OCI-LY1 (cell line): ENCODE data around the gene ITK.

Experiments
- H2AFZ ChIP-seq: fragments of 200-600 bp; sonication (generic), shearing (Covaris generic); 2 replicates; pipeline ENCODE4 v1.6.0; 2014; ENCODE audit warnings: antibody characterized with exemption, mild to moderate bottlenecking, low read length
- H3F3A ChIP-seq: fragments of 200-600 bp; sonication (generic), shearing (Covaris generic); 2 replicates; pipeline ENCODE4 v1.6.0; 2014; ENCODE audit warnings: mild to moderate bottlenecking, antibody characterized with exemption, low read length, moderate library complexity; ENCODE audit not compliant: insufficient read depth
- H3K27ac ChIP-seq: fragments of 200-600 bp; sonication (generic); 2 replicates; pipeline ENCODE4 v1.5.1; 2014; ENCODE audit warnings: low read length, mixed run types, mild to moderate bottlenecking, low read depth; ENCODE audit not compliant: poor library complexity, severe bottlenecking
- H3K27me3 ChIP-seq: fragments of 200-600 bp; sonication (generic); 2 replicates; pipeline ENCODE4 v1.6.0; 2014; ENCODE audit warnings: antibody characterized with exemption, mild to moderate bottlenecking, low read length, moderate library complexity; ENCODE audit not compliant: insufficient read depth
- H3K36me3 ChIP-seq: fragments of 200-600 bp; sonication (generic); 2 replicates; pipeline ENCODE4 v1.6.1; 2014; ENCODE audit warnings: mild to moderate bottlenecking, antibody characterized with exemption, low read length, moderate library complexity, mixed read lengths; ENCODE audit not compliant: insufficient read depth
- H3K4me1 ChIP-seq: fragments of 200-600 bp; sonication (generic); 2 replicates; pipeline ENCODE4 v1.5.1; 2014; ENCODE audit warnings: mild to moderate bottlenecking, low read length, moderate library complexity; ENCODE audit not compliant: insufficient read depth, severe bottlenecking
- H3K4me2 ChIP-seq: fragments of 200-600 bp; sonication (generic), shearing (Covaris generic); 2 replicates; pipeline ENCODE4 v1.6.1; 2014; ENCODE audit warnings: low read length
- H3K4me3 ChIP-seq: fragments of 200-600 bp; sonication (generic); 2 replicates; pipeline ENCODE4 v1.5.1; 2014; ENCODE audit warnings: low read length, low read depth, mild to moderate bottlenecking, mixed read lengths; ENCODE audit not compliant: poor library complexity, severe bottlenecking
- H3K79me2 ChIP-seq: fragments of 200-600 bp; shearing (Covaris generic); 2 replicates; pipeline ENCODE4 v1.6.1; 2016; ENCODE audit warnings: mixed run types, low read length, mixed read lengths; ENCODE audit not compliant: insufficient read depth
- H3K9ac ChIP-seq: fragments of 200-600 bp; sonication (generic), shearing (Covaris generic); 2 replicates; pipeline ENCODE4 v1.6.1; 2014; ENCODE audit warnings: mild to moderate bottlenecking, low read length, mixed read lengths
- H3K9me2 ChIP-seq: fragments of 200-600 bp; sonication (generic), shearing (Covaris generic); 2 replicates; pipeline ENCODE4 v1.6.1; 2014; ENCODE audit warnings: low read depth, mild to moderate bottlenecking, low read length, mixed read lengths
- H3K9me3 ChIP-seq: fragments of 200-600 bp; shearing (Covaris generic); 2 replicates; pipeline ENCODE4 v1.6.1; 2014; ENCODE audit warnings: low read length, mixed read lengths
- H4K20me1 ChIP-seq: fragments of 200-600 bp; sonication (generic), shearing (Covaris generic); 2 replicates; pipeline ENCODE4 v1.6.0; 2016; ENCODE audit warnings: mild to moderate bottlenecking, low read length; ENCODE audit not compliant: insufficient read depth
- EZH2 ChIP-seq: fragments of 200-600 bp; sonication (generic), shearing (Covaris generic); IDR thresholded peaks from 2 replicates; pipeline ENCODE4 v1.8.0; 2017; ENCODE audit warnings: borderline replicate concordance, mixed run types, mild to moderate bottlenecking, antibody characterized with exemption, low read length, moderate library complexity, mixed read lengths
- TF ChIP-seq, protein P1 (sequence below): fragments of 200-600 bp; sonication (generic), shearing (Covaris generic); IDR thresholded peaks from 2 replicates; pipeline ENCODE4 v1.5.1; 2017; ENCODE audit warnings: mild to moderate bottlenecking, antibody characterized with exemption, low read length, moderate library complexity, mixed read lengths

ITK gene

DNA sequence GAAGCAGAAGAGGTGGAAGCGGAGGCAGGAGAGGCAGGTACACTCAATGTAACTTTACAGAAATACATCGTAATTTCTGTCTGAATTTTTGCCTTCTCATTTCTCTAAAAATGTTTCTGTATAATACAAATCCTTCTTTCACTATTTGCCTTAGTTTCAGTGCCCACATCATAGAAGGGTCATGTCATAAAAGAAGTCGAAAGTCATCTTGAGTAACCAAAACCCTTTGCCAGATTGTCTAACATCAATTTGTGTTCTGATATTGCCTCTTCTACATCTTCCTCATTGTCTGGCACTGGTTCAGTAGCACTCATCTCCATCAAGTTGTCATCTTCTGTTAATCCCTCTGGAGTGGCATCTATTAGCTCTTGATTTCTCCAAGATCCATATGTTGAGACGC lies 79.1 kb downstream of the ITK start:
- Histone ChIP-seq H3K27me3 (no peaks in the 10 kb centered on the region), H3K79me2 (no peaks in the 10 kb centered on the region), H4K20me1 (no peaks in the 10 kb centered on the region), H3K9me2 (no peaks in the 10 kb centered on the region), H3K4me3 (no peak overlapping the region), H3K4me1 (peaks cover 16% of the 10 kb centered on the region), H2AFZ (no peak overlapping the region), H3F3A (no peaks in the 10 kb centered on the region), H3K27ac (no peak overlapping the region), H3K9ac (no peak overlapping the region), H3K4me2 (no peak overlapping the region), H3K36me3 (peaks cover 9% of the 10 kb centered on the region; the same call in 1 of the 2 replicates), H3K9me3 (no peaks in the 10 kb centered on the region)
- TF ChIP-seq EZH2: no peak
- TF ChIP-seq, protein P1, sequence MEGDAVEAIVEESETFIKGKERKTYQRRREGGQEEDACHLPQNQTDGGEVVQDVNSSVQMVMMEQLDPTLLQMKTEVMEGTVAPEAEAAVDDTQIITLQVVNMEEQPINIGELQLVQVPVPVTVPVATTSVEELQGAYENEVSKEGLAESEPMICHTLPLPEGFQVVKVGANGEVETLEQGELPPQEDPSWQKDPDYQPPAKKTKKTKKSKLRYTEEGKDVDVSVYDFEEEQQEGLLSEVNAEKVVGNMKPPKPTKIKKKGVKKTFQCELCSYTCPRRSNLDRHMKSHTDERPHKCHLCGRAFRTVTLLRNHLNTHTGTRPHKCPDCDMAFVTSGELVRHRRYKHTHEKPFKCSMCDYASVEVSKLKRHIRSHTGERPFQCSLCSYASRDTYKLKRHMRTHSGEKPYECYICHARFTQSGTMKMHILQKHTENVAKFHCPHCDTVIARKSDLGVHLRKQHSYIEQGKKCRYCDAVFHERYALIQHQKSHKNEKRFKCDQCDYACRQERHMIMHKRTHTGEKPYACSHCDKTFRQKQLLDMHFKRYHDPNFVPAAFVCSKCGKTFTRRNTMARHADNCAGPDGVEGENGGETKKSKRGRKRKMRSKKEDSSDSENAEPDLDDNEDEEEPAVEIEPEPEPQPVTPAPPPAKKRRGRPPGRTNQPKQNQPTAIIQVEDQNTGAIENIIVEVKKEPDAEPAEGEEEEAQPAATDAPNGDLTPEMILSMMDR: no peak

DNA sequence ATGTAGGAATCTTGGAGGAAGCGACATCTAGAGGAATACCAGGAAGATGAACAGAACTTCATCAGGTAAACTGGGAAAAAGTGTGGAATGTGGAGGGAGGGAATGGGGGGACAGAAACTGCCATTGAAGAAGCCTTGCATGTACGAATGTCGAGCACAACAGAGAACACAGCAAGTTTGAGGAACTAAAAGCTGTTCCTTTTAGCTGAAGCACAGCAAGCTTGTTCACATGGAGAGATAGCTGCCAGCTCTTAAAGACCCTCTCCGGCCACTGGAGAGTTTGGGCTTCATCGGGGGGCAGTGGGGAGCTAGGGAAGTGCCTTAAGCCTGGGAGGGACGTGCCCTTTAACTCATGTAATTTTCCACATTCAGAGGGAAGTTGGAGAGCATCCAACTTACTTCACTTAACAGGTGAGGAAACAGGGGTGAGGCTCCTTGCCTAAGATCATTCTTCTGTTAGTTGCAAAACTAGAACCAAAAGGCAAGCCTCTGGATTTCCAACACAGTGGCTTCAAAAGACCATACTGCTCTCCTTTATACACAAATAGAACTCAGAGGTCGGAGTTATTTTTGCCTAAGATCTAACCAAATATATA lies 83.0 kb downstream of the ITK start:
- Histone ChIP-seq H3K4me1 (peaks cover 45% of the 10 kb centered on the region), H3K4me3 (no peak overlapping the region), H3K36me3 (peaks cover 3% of the 10 kb centered on the region; the same call in 1 of the 2 replicates), H3K27me3 (no peaks in the 10 kb centered on the region), H4K20me1 (no peaks in the 10 kb centered on the region), H3K79me2 (peaks cover 23% of the 10 kb centered on the region), H2AFZ (0 out of 2 replicates have a peak overlapping the region, but pooled peaks have one; percentile 16), H3K9me2 (no peaks in the 10 kb centered on the region), H3K4me2 (peak overlapping the region; percentile 51), H3F3A (no peaks in the 10 kb centered on the region), H3K9me3 (no peaks in the 10 kb centered on the region), H3K9ac (peak overlapping the region; percentile 26; the same call in 1 of the 2 replicates), H3K27ac (peak overlapping the region; percentile 42)
- no peak for TF ChIP-seq EZH2
- TF ChIP-seq, protein P1: no peak

DNA sequence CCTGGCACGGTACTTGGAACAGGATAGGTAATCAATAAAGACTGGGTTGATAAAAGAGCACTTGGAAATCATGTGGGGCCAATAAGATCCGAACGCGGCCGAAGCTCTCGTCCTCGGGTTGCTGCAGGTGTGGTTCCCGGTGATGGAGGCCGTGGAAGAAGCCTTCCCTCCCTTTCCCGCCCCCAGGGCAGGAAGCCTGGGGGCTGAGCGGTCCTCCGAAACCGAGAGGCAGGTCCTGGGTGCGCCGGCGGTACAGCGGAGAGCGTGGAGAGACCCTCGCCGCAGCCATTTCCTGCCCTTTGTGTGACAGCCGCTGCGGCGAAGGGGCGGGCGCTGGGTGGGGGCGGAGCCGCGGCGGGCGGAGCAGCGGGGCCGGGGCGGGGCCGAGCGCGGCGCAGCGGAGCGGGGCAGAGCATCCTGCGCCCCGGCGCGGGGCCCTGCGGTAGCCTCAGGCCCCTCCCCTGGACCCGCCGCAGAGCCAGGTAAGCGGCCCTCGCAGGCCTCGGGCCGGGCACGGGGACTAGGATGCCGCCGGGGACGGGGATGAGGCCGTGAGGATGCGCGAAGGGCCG lies 85.2 kb downstream of the ITK start, which contains the start of gene CYFIP2:
CYFIP2 (plus strand) TSS at position 410 of the 572 bp plus-strand sequence. CDS start 19,239 bp downstream, outside the sequence.
- no peaks in the 10 kb centered on the region for H3K9me2 ChIP-seq
- H3K4me1 ChIP-seq: peaks cover 67% of the 10 kb centered on the region
- no peaks in the 10 kb centered on the region for H3K9me3 ChIP-seq
- peak within 1 kb of the TSS; percentile 78 for H3K9ac ChIP-seq
- no peaks in the 10 kb centered on the region for H3F3A ChIP-seq
- H2AFZ ChIP-seq: no peak within 1 kb of the TSS
- TF ChIP-seq, protein P1: no peak
- no peak for TF ChIP-seq EZH2
- peak within 1 kb of the TSS; percentile 91 for H3K4me3 ChIP-seq
- H3K27me3 ChIP-seq: no peaks in the 10 kb centered on the region
- peak within 1 kb of the TSS; percentile 99 for H3K27ac ChIP-seq
- peaks cover 15% of the 10 kb centered on the region; the same call in 1 of the 2 replicates for H3K36me3 ChIP-seq
- H4K20me1 ChIP-seq: no peaks in the 10 kb centered on the region
- peaks cover 45% of the 10 kb centered on the region for H3K79me2 ChIP-seq
- H3K4me2 ChIP-seq: peak within 1 kb of the TSS; percentile 88
